HCT116 (cell line): ENCODE measurements around the gene NSF. TPM values are rescaled to one million over a fixed set of nuclear protein-coding genes. Genes with fewer than 3 reads are reported as not detected.
"Not testable (repeated sequence)": the region's sequence is repeated elsewhere in the genome, so short reads cannot be mapped to it uniquely, and the experiment has no call there.

Source experiments
- ATAC-seq: fragments of 200-7000 bp; cut with Tn5 transposase; 2 replicates; pipeline ENCODE4 v1.9.1; 2020; ENCODE audit warnings: mild to moderate bottlenecking, moderate library complexity
- Bru-seq: library from RNA; stranded (reverse); fragments of 400-500 nt; gene quantifications from one replicate; lab custom pipeline; 2021; lab: Mats Ljungman, UMichigan
- BruChase-seq, 2 experiments: library from RNA; stranded (reverse); fragments of 400-500 nt; gene quantifications; one replicate each; lab custom pipeline; 2021; lab: Mats Ljungman, UMichigan
- BruUV-seq: library from RNA; stranded (reverse); fragments of 400-500 nt; replicated peaks from 2 replicates; lab custom pipeline; 2021; lab: Mats Ljungman, UMichigan
- CTCF ChIA-PET: fragments of 300-600 bp; sonication (Branson Sonifier 250); formaldehyde crosslinking; loops from one replicate; lab custom pipeline; 2021; ENCODE audit warnings: antibody characterized with exemption; lab: Charles Lee
- POLR2A ChIA-PET: fragments of 300-600, 350-600 bp; sonication (Branson Sonifier 250); formaldehyde crosslinking; loops from one replicate; lab custom pipeline; 2021; ENCODE audit warnings: antibody characterized with exemption; lab: Charles Lee
- RAD21 ChIA-PET, 2 experiments: fragments of 300-600 bp; sonication (Branson Sonifier 250); formaldehyde crosslinking; loops; one replicate each; lab custom pipeline; 2023; ENCODE audit warnings: low total read pairs in 2 of 2; ENCODE audit not compliant: uncharacterized antibody in 2 of 2, unreplicated experiment in 2 of 2, low non-redundant PET in 1 of 2; lab: Charles Lee
- DNase-seq: peaks from one replicate; pipeline ENCODE4 v3.0.0-alpha.2; 2010; ENCODE audit warnings: low read depth, low spot score
- H2AFZ ChIP-seq: fragments of 200-600 bp; shearing (Covaris generic), sonication (generic); 2 replicates; pipeline ENCODE4 v1.6.1; 2017; ENCODE audit warnings: low read depth, mixed run types, mixed read lengths, antibody characterized with exemption, low read length; ENCODE audit not compliant: poor library complexity, severe bottlenecking
- H3K27ac ChIP-seq: 2 replicates; pipeline ENCODE4 v1.5.1; 2012; ENCODE audit warnings: low read depth, low read length
- H3K27me3 ChIP-seq: fragments of 200-600 bp; sonication (generic); 2 replicates; pipeline ENCODE4 v1.6.1; 2016; ENCODE audit warnings: mixed run types, low read length, mixed read lengths; ENCODE audit not compliant: insufficient read depth
- H3K36me3 ChIP-seq, 2 experiments: fragments of 200-500 bp in 1 of 2; fragments of 200-600 bp in 1 of 2; sonication (Bioruptor generic) in 1 of 2; sonication (generic) in 1 of 2; 2 replicates each; pipeline versions ENCODE4 v1.5.1 to v1.6.1; 2014 to 2016; ENCODE audit warnings: low read length in 2 of 2, inconsistent platforms in 1 of 2, mixed read lengths in 1 of 2, mixed run types in 1 of 2; ENCODE audit not compliant: insufficient read depth in 2 of 2, control insufficient read depth in 1 of 2
- H3K4me1 ChIP-seq, 2 experiments: fragments of 200-600 bp in 1 of 2; sonication (generic) in 1 of 2; 2 replicates each; pipeline versions ENCODE4 v1.5.1 to v1.6.1; 2012 to 2017; ENCODE audit warnings: low read length in 2 of 2, inconsistent platforms in 1 of 2, mild to moderate bottlenecking in 1 of 2, mixed read lengths in 1 of 2, mixed run types in 1 of 2, moderate library complexity in 1 of 2; ENCODE audit not compliant: insufficient read depth in 2 of 2, control insufficient read depth in 1 of 2
- H3K4me2 ChIP-seq: fragments of 200-600 bp; sonication (generic); 2 replicates; pipeline ENCODE4 v1.6.1; 2017; ENCODE audit warnings: mixed run types, low read length, mixed read lengths
- H3K4me3 ChIP-seq, 2 experiments: fragments of 200-600 bp in 1 of 2; sonication (generic) in 1 of 2; replicated peaks in 1 of 2; 2 replicates each; pipeline ENCODE4 v1.5.1; 2011 to 2016; ENCODE audit warnings: low read length in 2 of 2, control low read depth in 1 of 2, low read depth in 1 of 2, mild to moderate bottlenecking in 1 of 2, mixed read lengths in 1 of 2, mixed run types in 1 of 2
- H3K79me2 ChIP-seq: fragments of 200-600 bp; sonication (generic); 2 replicates; pipeline ENCODE4 v1.6.1; 2017; ENCODE audit warnings: mild to moderate bottlenecking, mixed run types, low read length, moderate library complexity, mixed read lengths; ENCODE audit not compliant: insufficient read depth
- H3K9ac ChIP-seq: fragments of 200-600 bp; sonication (generic); 2 replicates; pipeline ENCODE4 v1.6.1; 2016; ENCODE audit warnings: low read length, mixed read lengths
- H3K9me2 ChIP-seq: fragments of 200-600 bp; sonication (generic), shearing (Covaris generic); 2 replicates; pipeline ENCODE4 v1.6.1; 2017; ENCODE audit warnings: mixed run types, mild to moderate bottlenecking, moderate library complexity; ENCODE audit not compliant: insufficient read depth
- H3K9me3 ChIP-seq, 2 experiments: fragments of 200-500 bp in 1 of 2; fragments of 200-600 bp in 1 of 2; sonication (Bioruptor generic) in 1 of 2; sonication (generic) in 1 of 2; 2 replicates each; pipeline ENCODE4 v1.6.1; 2014 to 2017; ENCODE audit warnings: low read length in 2 of 2, mixed read lengths in 2 of 2, inconsistent platforms in 1 of 2, low read depth in 1 of 2, mild to moderate bottlenecking in 1 of 2, mixed run types in 1 of 2, moderate library complexity in 1 of 2; ENCODE audit not compliant: control insufficient read depth in 1 of 2, insufficient read depth in 1 of 2
- H4K20me1 ChIP-seq: fragments of 200-600 bp; sonication (generic), shearing (Covaris generic); 2 replicates; pipeline ENCODE4 v1.6.1; 2017; ENCODE audit warnings: mixed run types, mild to moderate bottlenecking, moderate library complexity; ENCODE audit not compliant: insufficient read depth
- intact Hi-C: fragments of 100-400 bp; cut with micrococcal nuclease; formaldehyde crosslinking; loops from 2 replicates; pipeline ENCODE4 v1.10.0; 2022
- long read RNA-seq: library from polyadenylated mRNA; unstranded; transcript quantifications from one replicate; pipeline ENCODE4 v2.0.0, GENCODE V29; 2021; ENCODE audit not compliant: unreplicated experiment
- polyA plus RNA-seq: library from polyadenylated mRNA; unstranded; fragments of >200 nt; gene quantifications from 2 replicates; pipeline ENCODE4 v1.2.1, GENCODE V29; 2012; ENCODE audit warnings: missing spikeins
- total RNA-seq: library from RNA; stranded (reverse); gene quantifications from one replicate; pipeline ENCODE4 v1.2.1, GENCODE V29; 2021; ENCODE audit not compliant: unreplicated experiment

The NSF gene
- total RNA-seq = 61.1 TPM
- 30.8 and 40.0 TPM in 2 replicates for polyA plus RNA-seq
- percentile 66 among the genes with signal in this experiment for Bru-seq, nascent RNA
- percentile 65 among the genes with signal in this experiment for BruChase-seq, experiment 1, labeled RNA remaining after a 6-hour chase
- BruChase-seq, experiment 2, labeled RNA remaining after a 2-hour chase = percentile 57 among the genes with signal in this experiment
- long read RNA-seq, transcript NSF-201 (21 exons, 3,983 nt) = major isoform, 163 of 196 reads
- long read RNA-seq, transcript NSF-206 (20 exons, 2,667 nt) = minor isoform, 11 of 196 reads
- long read RNA-seq, partial matches to known transcripts = 13 of 196 reads
- long read RNA-seq, other reads (novel, unspliced or antisense) = 9 of 196 reads

GRCh38 chr17:46590157-46591146, at the start of gene NSF:
NSF (plus strand) TSS chr17:46590669; CDS start chr17:46590776, 107 bp downstream.
- POLR2A ChIA-PET, H3K9ac ChIP-seq, H3K36me3 ChIP-seq, H2AFZ ChIP-seq, DNase-seq, H3K4me2 ChIP-seq, H3K9me3 ChIP-seq, H3K9me2 ChIP-seq, H4K20me1 ChIP-seq, BruUV-seq, H3K27me3 ChIP-seq, CTCF ChIA-PET, RAD21 ChIA-PET, H3K4me1 ChIP-seq, H3K4me3 ChIP-seq, H3K27ac ChIP-seq, intact Hi-C loops, H3K79me2 ChIP-seq: not testable (repeated sequence)
- peak; percentile 92 for ATAC-seq

- H3K27ac ChIP-seq, H3K9me2 ChIP-seq, H3K9ac ChIP-seq, intact Hi-C loops, H3K79me2 ChIP-seq, DNase-seq, RAD21 ChIA-PET, H2AFZ ChIP-seq, H3K27me3 ChIP-seq, H3K9me3 ChIP-seq, H3K4me2 ChIP-seq, CTCF ChIA-PET, BruUV-seq, ATAC-seq, H3K4me3 ChIP-seq, H3K4me1 ChIP-seq, POLR2A ChIA-PET, H4K20me1 ChIP-seq, H3K36me3 ChIP-seq: not testable (repeated sequence)
These were observed 41.9 kb upstream of the NSF start for GRCh38 chr17:46548607-46549006.

- H3K9ac ChIP-seq, H4K20me1 ChIP-seq, DNase-seq, H3K27ac ChIP-seq, H3K9me3 ChIP-seq, POLR2A ChIA-PET, H2AFZ ChIP-seq, RAD21 ChIA-PET, H3K27me3 ChIP-seq, H3K36me3 ChIP-seq, H3K9me2 ChIP-seq, CTCF ChIA-PET, H3K4me2 ChIP-seq, H3K4me3 ChIP-seq, H3K79me2 ChIP-seq, BruUV-seq, intact Hi-C loops, H3K4me1 ChIP-seq: not testable (repeated sequence)
- ATAC-seq = peak; percentile 67
These were observed 31.3 kb upstream of the NSF start for GRCh38 chr17:46559155-46559554.

- H4K20me1 ChIP-seq, H3K4me1 ChIP-seq, H2AFZ ChIP-seq, intact Hi-C loops, H3K9me2 ChIP-seq, POLR2A ChIA-PET, H3K27ac ChIP-seq, H3K79me2 ChIP-seq, H3K27me3 ChIP-seq, CTCF ChIA-PET, H3K9me3 ChIP-seq, DNase-seq, H3K9ac ChIP-seq, H3K36me3 ChIP-seq, RAD21 ChIA-PET, H3K4me2 ChIP-seq, H3K4me3 ChIP-seq: not testable (repeated sequence)
- 0 out of 2 replicates have a peak, but pooled peaks have one; percentile 15 for ATAC-seq
- TSS peak; percentile 29 for BruUV-seq
These were observed 30.4 kb upstream of the NSF start for GRCh38 chr17:46560048-46560447.
